HG02610 (cell line): Measurements from ENCODE around the gene TOR1AIP2.

Experiments
- ATAC-seq: cut with Tn5 transposase; IDR thresholded peaks from one replicate; pipeline ENCODE4 v1.9.1; 2021; ENCODE audit warnings: mild to moderate bottlenecking, moderate library complexity; ENCODE audit not compliant: unreplicated experiment

TOR1AIP2 gene

GRCh38 chr1:179826626-179827280 lies 50.9 kb downstream of the TOR1AIP2 start:
- ATAC-seq, result no peak

- ATAC-seq, result no peak
Measured at GRCh38 chr1:179825798-179826460, 51.7 kb downstream of the TOR1AIP2 start.

DNA sequence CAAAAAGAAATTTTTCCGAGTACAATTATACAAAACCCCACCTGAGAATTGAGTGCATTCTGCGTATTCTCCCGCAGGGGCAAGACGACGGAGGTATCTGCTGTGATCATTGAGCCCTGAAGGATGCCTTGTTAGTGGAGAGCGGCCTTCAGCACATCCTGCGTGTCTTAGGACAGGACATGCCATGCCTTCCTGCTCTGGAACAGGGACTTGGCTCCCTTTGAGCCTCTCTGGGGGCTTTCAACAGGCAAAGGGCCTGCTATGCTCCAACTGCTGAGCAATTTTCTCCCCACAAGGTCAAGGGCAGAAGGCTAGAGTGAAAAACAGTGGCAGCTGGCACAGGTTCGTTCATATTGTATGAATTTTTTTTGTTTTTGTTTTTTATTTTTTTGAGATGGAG lies 52.4 kb downstream of the TOR1AIP2 start:
- ATAC-seq, result no peak

DNA sequence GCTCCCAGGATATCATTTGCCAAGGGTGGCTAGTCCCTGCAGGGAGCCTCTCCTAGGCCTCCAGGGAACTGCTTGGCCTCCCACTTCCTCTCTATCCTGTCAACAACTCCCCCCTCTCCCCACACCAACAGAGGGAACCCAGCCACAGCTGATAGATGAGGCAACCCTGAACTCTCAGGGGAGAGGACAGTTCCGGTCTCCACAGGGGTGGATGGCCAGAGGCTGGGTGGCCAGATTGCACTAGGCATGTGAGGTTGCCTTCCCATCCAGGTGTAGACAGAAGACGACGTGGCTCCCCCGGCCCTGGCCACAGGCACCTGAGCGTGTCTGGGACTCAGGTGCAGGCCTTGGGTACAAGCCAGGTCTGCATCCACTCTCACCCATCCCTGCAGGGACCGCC lies 53.3 kb downstream of the TOR1AIP2 start:
- ATAC-seq, result no peak

- no peak for ATAC-seq
Measured at GRCh38 chr1:179823693-179824092, 53.9 kb downstream of the TOR1AIP2 start.

DNA sequence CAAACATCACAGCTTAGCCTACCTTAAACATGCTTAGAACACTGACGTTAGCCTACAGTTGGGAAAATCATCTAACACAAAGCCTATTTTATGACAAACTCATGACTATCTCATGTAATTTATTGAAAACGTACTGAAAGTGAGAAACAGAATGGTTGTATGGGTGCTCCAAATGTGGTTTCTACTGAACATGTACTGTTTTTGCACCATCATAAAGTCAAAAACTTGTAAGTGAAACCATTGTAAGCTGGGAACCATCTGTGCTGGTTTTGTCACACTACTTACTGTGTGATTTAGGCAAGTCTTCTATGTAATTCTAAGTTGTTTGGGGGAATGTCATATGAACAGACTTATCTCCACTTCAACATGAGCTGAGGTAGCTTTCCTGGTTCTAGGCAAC lies 55.5 kb downstream of the TOR1AIP2 start:
- no peak for ATAC-seq

DNA sequence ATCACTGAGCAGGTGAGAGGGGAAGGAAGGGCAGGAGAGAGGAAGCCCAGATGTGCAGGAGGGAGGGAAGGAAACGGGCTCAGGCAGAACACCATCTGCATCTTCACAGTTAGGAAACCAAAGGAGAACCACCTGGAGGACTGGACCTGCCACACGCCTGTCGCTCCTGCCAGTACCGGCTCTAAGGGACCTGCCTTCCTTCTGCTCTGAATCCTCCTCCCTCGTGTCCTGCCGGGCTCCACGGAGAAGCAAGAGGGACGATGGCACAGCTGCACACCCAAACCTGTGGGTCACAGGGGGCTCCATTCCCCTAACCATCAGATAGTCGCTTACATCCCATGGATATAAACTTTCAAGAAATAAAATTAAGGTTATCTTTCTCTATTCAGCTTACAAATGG lies 56.1 kb downstream of the TOR1AIP2 start:
- no peak for ATAC-seq

DNA sequence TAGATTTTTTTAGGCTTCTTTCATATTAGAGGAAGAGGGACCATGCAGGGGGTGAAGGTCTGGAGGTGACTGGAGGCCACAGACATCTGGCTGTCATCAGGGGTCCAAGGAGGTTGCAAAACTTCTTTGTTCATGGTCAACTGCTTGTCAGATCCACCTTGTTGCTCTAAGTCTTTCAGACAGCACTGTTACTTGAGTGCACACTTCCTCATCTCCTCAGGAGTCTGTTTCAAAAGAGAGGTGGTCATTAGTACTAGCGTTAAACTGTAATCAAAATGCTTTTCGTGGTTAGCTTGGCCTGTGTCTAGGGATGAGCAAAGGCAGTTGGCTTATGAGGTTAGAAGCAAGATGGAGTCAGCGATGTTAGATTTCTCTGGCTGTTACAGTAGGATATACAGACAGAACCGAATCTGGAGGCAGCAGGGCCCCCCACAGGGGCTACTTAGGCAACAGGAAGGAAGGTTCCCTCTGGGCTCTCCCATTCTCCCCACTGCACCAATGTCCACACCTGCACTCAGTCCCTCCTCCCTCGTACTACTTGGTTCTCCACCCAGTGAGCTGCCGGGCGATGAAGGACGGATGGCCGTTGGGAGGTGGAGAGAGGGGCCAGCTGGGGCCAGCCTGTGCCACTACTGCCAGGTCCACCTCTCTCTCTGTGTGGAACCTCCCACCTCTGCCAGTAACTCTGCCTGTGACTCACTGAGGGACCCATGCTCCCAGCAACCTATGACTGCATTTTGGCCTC lies 57.2 kb downstream of the TOR1AIP2 start:
- no peak for ATAC-seq

DNA sequence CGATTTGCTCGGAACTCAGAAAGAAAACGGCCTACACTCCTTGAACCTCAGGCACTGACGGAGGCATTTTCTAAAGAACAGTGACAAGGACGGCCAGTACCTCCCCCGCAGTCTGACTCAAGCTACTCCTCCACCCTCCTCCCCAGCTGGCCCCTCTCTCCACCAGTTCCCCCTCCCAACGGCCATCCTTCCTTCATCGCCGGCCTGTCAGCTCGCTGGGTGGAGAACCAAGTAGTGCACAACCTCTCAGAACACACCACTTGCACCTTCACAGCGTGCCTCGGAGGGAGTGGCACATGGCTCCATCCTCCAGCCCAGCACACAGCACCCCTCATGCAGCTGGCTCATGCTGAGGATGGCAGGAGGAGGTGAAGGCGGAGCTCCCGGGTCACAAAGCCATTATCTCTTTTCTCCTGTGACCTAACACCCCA lies 58.8 kb downstream of the TOR1AIP2 start:
- ATAC-seq, result no peak

DNA sequence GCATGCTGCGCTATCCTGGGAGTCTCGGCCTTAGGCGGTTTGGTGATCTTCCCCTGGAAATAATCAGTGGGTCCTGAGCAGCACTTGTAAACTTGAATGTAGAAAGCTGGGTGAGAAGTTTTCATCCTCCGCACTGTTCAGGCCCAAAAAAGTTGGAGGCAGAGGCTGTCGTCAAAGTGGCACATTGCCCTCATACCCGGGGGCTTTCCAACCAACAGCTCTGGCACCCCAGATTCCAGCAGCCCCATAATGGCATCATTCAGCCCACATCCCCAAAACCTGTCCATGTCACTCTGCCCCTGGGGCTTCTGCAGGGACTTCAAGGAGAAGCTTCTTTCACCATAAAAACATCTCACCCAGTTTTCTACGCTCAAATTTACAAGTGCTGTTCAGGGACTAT lies 59.3 kb downstream of the TOR1AIP2 start:
- no peak for ATAC-seq

GRCh38 chr1:179817789-179818188 lies 59.8 kb downstream of the TOR1AIP2 start:
- ATAC-seq, result no peak

GRCh38 chr1:179817056-179817455 lies 60.5 kb downstream of the TOR1AIP2 start:
- ATAC-seq, result no peak

DNA sequence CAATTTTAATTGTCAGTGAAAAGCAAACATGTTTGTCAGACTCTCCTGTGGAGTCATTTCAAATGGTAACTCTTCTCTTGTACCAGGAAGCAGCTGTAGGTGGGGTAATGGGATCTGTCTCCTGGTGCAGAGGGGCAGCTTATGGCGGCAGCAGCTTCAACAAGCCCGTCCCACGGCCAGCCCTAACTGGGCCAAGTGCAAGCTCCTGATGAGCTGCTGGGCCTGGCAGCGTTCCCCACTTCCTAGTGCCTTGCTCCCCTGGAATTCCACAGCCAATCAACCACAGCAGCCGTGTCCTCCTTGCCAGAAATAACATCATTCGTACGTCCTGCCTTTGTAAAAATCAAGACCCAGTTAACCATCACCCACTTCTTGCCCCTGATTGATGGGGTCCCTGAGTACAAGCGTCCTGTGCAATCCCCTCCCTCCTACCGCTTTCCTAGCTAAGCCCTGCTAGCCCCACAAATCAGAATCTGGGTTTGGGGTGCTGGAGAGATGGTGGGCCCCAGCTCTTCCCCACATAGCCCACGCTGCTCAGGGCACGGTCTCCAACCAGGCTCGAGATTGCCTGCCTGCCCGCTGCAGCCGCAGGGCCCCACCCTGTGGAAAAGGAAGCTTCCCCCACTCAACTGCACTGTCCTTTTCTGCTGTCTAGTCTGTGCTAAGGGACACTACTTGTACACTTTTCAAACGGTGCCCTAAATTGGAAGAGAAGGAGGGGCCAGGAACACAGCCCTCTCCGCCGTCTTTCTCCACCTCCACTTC lies 61.2 kb downstream of the TOR1AIP2 start:
- no peak for ATAC-seq

- no peak for ATAC-seq
Measured at GRCh38 chr1:179815641-179816040, 62.0 kb downstream of the TOR1AIP2 start.

DNA sequence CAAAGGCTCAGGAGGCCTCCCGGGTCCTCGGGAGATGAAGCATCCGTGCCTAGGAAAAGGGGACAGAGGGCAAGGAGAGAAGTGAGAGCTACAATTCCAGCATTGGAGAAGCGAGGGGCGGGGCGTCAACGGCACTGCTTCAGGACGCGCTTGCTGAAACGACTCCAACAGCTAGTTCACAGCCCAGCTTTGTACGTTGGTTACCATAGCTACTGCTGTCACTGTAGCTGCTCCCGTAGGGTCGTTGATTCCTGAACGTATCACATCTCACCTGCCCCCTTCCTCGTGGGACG lies 63.1 kb downstream of the TOR1AIP2 start:
- ATAC-seq, result peak; percentile 37

GRCh38 chr1:179813626-179814545 lies 63.7 kb downstream of the TOR1AIP2 start:
- no peak for ATAC-seq

GRCh38 chr1:179812501-179813292 lies 64.9 kb downstream of the TOR1AIP2 start:
- ATAC-seq, result no peak

DNA sequence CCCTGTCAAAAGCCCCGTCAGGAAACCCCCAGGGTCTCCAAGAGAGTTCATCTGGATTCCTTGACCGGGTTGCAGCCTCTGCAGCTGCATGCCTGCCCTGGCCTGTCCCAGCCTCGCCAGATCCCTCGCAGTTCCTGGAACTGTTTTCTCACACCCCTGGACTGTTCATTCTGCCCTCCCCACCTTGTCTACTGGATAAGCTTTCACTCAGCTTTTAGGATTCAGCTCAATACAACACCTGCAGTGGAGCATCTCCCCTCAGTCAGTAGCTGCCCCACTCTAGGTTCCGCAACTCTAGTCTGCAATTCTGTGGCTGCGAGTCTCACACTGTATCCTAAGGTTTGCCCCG lies 67.3 kb downstream of the TOR1AIP2 start:
- ATAC-seq, result no peak

GRCh38 chr1:179809506-179810366 lies 67.9 kb downstream of the TOR1AIP2 start:
- ATAC-seq, result peak; percentile 53
